Peyer's patch (tissue), 4 donors: Measurements from ENCODE around the gene MCRIP1.

Experiments used
- POLR2A ChIP-seq, 2 donors: fragments of 450-650 bp; IDR thresholded peaks; one replicate each; pipeline ENCODE4 v1.5.1; 2017; ENCODE audit warnings: antibody characterized with exemption in 2 of 2, mild to moderate bottlenecking in 2 of 2, moderate library complexity in 2 of 2
- TF ChIP-seq, protein P1 (sequence below), 6 experiments: fragments of 450-650 bp in 4 of 6; fragments of 200-600 bp in 2 of 6; sonication (generic) in 1 of 6; IDR thresholded peaks; one replicate each; pipeline ENCODE4 v1.5.1; 2017 to 2019; ENCODE audit warnings: antibody characterized with exemption in 6 of 6, mild to moderate bottlenecking in 3 of 6, moderate library complexity in 1 of 6

DNA sequence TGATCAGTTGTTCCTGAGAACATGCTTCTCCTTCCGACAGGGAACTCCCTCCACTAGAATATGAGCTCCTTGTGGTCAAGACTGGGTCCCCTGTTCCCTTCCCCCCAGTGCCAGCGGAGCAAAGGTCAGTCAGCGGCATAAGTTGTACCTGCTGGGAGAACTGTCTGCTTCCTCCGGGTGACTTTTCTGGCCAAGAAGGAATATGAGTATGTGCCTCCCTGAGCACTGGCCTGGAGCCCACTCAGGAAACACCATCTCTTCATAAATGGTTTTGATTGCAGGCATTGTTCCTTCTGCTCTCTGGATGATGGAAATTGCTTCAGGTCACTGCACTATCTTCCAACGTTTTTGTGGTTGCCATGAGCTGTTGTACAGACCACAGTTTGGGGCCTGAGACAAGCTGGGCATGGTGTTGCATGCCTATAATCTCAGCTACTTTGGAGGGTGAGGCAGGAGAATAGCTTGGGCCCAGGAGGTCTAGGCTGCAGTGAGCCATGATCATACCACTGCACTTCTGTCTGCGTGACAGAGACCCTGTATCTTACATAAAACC, 30.1 kb upstream of the MCRIP1 start:
- TF ChIP-seq, protein P1, sequence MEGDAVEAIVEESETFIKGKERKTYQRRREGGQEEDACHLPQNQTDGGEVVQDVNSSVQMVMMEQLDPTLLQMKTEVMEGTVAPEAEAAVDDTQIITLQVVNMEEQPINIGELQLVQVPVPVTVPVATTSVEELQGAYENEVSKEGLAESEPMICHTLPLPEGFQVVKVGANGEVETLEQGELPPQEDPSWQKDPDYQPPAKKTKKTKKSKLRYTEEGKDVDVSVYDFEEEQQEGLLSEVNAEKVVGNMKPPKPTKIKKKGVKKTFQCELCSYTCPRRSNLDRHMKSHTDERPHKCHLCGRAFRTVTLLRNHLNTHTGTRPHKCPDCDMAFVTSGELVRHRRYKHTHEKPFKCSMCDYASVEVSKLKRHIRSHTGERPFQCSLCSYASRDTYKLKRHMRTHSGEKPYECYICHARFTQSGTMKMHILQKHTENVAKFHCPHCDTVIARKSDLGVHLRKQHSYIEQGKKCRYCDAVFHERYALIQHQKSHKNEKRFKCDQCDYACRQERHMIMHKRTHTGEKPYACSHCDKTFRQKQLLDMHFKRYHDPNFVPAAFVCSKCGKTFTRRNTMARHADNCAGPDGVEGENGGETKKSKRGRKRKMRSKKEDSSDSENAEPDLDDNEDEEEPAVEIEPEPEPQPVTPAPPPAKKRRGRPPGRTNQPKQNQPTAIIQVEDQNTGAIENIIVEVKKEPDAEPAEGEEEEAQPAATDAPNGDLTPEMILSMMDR (IDR thresholded peaks at IDR 0.05) = no peak
- no peak for TF ChIP-seq POLR2A (IDR thresholded peaks at IDR 0.05)
